HTERT RPE-1 (cell line): ENCODE data around the gene IKZF1.

ENCODE experiments used
- in situ Hi-C: fragments of 300-500 bp; cut with MboI; formaldehyde crosslinking; loops from 4 replicates; pipeline ENCODE4 v1.14.3; 2020; ENCODE audit warnings: low sequenced_read_pairs

The IKZF1 gene

GRCh38 chr7:50368366-50368765 lies 63.9 kb downstream of the IKZF1 start:
- in situ Hi-C loops: no loop called here

GRCh38 chr7:50369143-50370026 lies 64.9 kb downstream of the IKZF1 start:
- in situ Hi-C loops: no loop called here

- in situ Hi-C loops: no loop called here
These were observed 66.4 kb downstream of the IKZF1 start for GRCh38 chr7:50370884-50371283.

GRCh38 chr7:50371551-50372021 lies 67.1 kb downstream of the IKZF1 start:
- in situ Hi-C loops: no loop called here

GRCh38 chr7:50372923-50373322 lies 68.4 kb downstream of the IKZF1 start:
- in situ Hi-C loops: no loop called here

- in situ Hi-C loops: no loop called here
These were observed 71.7 kb downstream of the IKZF1 start for GRCh38 chr7:50376056-50376820.

GRCh38 chr7:50377356-50377755 lies 72.8 kb downstream of the IKZF1 start:
- in situ Hi-C loops: no loop called here

GRCh38 chr7:50379082-50379481 lies 74.6 kb downstream of the IKZF1 start:
- in situ Hi-C loops: no loop called here

GRCh38 chr7:50379539-50379938 lies 75.0 kb downstream of the IKZF1 start:
- in situ Hi-C loops: no loop called here

- in situ Hi-C loops: no loop called here
These were observed 77.9 kb downstream of the IKZF1 start for GRCh38 chr7:50382455-50382854.

- in situ Hi-C loops: no loop called here
These were observed 82.8 kb downstream of the IKZF1 start for GRCh38 chr7:50387351-50387750.

- in situ Hi-C loops: no loop called here
These were observed 85.4 kb downstream of the IKZF1 start for GRCh38 chr7:50389961-50390360.

GRCh38 chr7:50391386-50391785 lies 86.9 kb downstream of the IKZF1 start:
- in situ Hi-C loops: no loop called here

- in situ Hi-C loops: no loop called here
These were observed 88.6 kb downstream of the IKZF1 start for GRCh38 chr7:50393076-50393475.

- in situ Hi-C loops: no loop called here
These were observed 89.2 kb downstream of the IKZF1 start for GRCh38 chr7:50393547-50394252.

- in situ Hi-C loops: no loop called here
These were observed 89.8 kb downstream of the IKZF1 start for GRCh38 chr7:50394315-50394714.

GRCh38 chr7:50396856-50397255 lies 92.3 kb downstream of the IKZF1 start:
- in situ Hi-C loops: no loop called here

GRCh38 chr7:50397320-50397970 lies 92.9 kb downstream of the IKZF1 start:
- in situ Hi-C loops: no loop called here

GRCh38 chr7:50397971-50398324 lies 93.4 kb downstream of the IKZF1 start:
- in situ Hi-C loops: no loop called here

- in situ Hi-C loops: no loop called here
These were observed 94.7 kb downstream of the IKZF1 start for GRCh38 chr7:50399206-50399605.

GRCh38 chr7:50399635-50400034 lies 95.1 kb downstream of the IKZF1 start:
- in situ Hi-C loops: no loop called here
